Endodermal cell (in vitro differentiated cells): Measurements from ENCODE around the gene CD163. TPM values are rescaled to one million over a fixed set of nuclear protein-coding genes. Genes with fewer than 3 reads are reported as not detected.
"Not testable (repeated sequence)": the region's sequence is repeated elsewhere in the genome, so short reads cannot be mapped to it uniquely, and the experiment has no call there.

ENCODE experiments used
- DNase-seq: peaks from one replicate; pipeline ENCODE4 v3.0.0-alpha.2; 2017
- H3K27ac ChIP-seq: 2 replicates; pipeline ENCODE4 v1.5.1; 2013; ENCODE audit warnings: mild to moderate bottlenecking, low read depth, low read length, moderate library complexity
- H3K27me3 ChIP-seq: 2 replicates; pipeline ENCODE4 v1.6.1; 2013; ENCODE audit warnings: mild to moderate bottlenecking, low read length, moderate library complexity; ENCODE audit not compliant: insufficient read depth, control insufficient read depth, poor library complexity, severe bottlenecking
- H3K36me3 ChIP-seq: 2 replicates; pipeline ENCODE4 v1.7.0; 2013; ENCODE audit warnings: mild to moderate bottlenecking, low read length, moderate library complexity; ENCODE audit not compliant: control insufficient read depth, insufficient read depth
- H3K4me1 ChIP-seq: one replicate; pipeline ENCODE4 v1.7.0; 2013; ENCODE audit warnings: low read length; ENCODE audit not compliant: control insufficient read depth, insufficient read depth
- H3K4me3 ChIP-seq: 2 replicates; pipeline ENCODE4 v1.5.1; 2013; ENCODE audit warnings: mild to moderate bottlenecking, low read length, moderate library complexity
- H3K9ac ChIP-seq: 2 replicates; pipeline ENCODE4 v1.6.1; 2013; ENCODE audit warnings: mild to moderate bottlenecking, low read length, moderate library complexity; ENCODE audit not compliant: poor library complexity, severe bottlenecking; ENCODE audit errors: extremely low read depth
- H3K9me3 ChIP-seq: 2 replicates; pipeline ENCODE4 v1.6.1; 2013; ENCODE audit warnings: mild to moderate bottlenecking, low read length, moderate library complexity; ENCODE audit not compliant: control insufficient read depth
- H3K27ac Mint-ChIP-seq: 2 replicates; pipeline ENCODE4 v1.8.0; 2020; ENCODE audit warnings: mixed read lengths
- H3K27me3 Mint-ChIP-seq: 2 replicates; pipeline ENCODE4 v1.8.0; 2021; ENCODE audit warnings: mild to moderate bottlenecking, mixed read lengths; ENCODE audit not compliant: insufficient read depth
- H3K36me3 Mint-ChIP-seq: 2 replicates; pipeline ENCODE4 v1.8.0; 2020; ENCODE audit warnings: low read depth, mixed read lengths
- H3K4me1 Mint-ChIP-seq: 2 replicates; pipeline ENCODE4 v1.8.0; 2020; ENCODE audit warnings: mixed read lengths
- H3K4me3 Mint-ChIP-seq: 2 replicates; pipeline ENCODE4 v1.8.0; 2020; ENCODE audit warnings: mild to moderate bottlenecking, moderate library complexity, mixed read lengths
- H3K9me3 Mint-ChIP-seq: 2 replicates; pipeline ENCODE4 v1.8.0; 2020; ENCODE audit warnings: mild to moderate bottlenecking, mixed read lengths
- CTCF ChIP-seq: fragments of 200-600 bp; sonication (generic); conservative IDR thresholded peaks from 2 replicates; pipeline ENCODE4 v1.5.0; 2021; ENCODE audit warnings: antibody characterized with exemption, mild to moderate bottlenecking
- WGBS, 2 experiments: methylation state at CpG; one replicate each; pipeline versions ENCODE4 v1.1.5 to v1.1.7; 2013; ENCODE audit warnings: missing lambda C conversion rate in 2 of 2, mixed read lengths in 1 of 2; ENCODE audit not compliant: insufficient coverage in 1 of 2, insufficient read length in 1 of 2; 5-methylcytosine and 5-hydroxymethylcytosine counted together
- total RNA-seq, 2 donors: library from RNA; stranded (reverse); fragmentation: NEBNext Ultra II Directional in 1 of 2; extraction: Animal tissue kit (Norgen Biotek cat#: 25700) in 1 of 2; gene quantifications; 2 replicates in 1 of 2; 3 replicates in 1 of 2; pipeline ENCODE4 v1.2.1, GENCODE V29; 2021

The CD163 gene
- total RNA-seq, 2 donors from 2014 or later, result 2.8 to 11.4 TPM

DNA sequence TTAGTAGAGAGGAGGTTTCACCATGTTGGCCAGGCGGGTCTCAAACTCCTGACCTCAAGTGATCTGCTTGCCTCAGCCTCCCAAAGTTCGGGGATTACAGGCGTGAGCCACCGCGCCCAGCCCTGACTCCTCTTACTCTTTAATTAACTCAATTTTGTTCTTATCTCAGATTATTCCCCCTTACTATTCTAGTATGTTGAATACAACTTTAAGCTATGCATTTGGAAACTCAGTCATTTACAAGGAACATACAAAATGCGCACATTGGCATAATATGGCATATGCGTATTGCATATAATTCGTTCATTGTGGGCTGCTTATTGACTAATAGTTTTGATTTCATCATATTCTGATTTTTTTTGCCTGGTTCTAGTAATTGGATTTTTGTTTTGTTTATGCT lies 10.8 kb upstream of the CD163 start:
- no peaks in the 10 kb centered on the region for H3K27me3 Mint-ChIP-seq

GRCh38 chr12:7512553-7512952 lies 9.0 kb upstream of the CD163 start:
- WGBS, 2 experiments, result 88 to 100% methylated on average over 3 of the region's 3 CpGs
- no peak overlapping the region for H3K27ac Mint-ChIP-seq
- H3K27me3 Mint-ChIP-seq, result peaks cover 7% of the 10 kb centered on the region
- no peak overlapping the region for H3K4me3 Mint-ChIP-seq
- peaks cover 29% of the 10 kb centered on the region for H3K9me3 Mint-ChIP-seq
- H3K9me3 ChIP-seq, result peaks cover 12% of the 10 kb centered on the region
- no peaks in the 10 kb centered on the region for H3K27me3 ChIP-seq
- no peaks in the 10 kb centered on the region for H3K4me1 Mint-ChIP-seq
- no peak overlapping the region for H3K9ac ChIP-seq
- H3K4me3 ChIP-seq, result no peak overlapping the region
- H3K4me1 ChIP-seq, result no peaks in the 10 kb centered on the region
- TF ChIP-seq CTCF, result no peak
- H3K36me3 Mint-ChIP-seq, result peaks cover 3% of the 10 kb centered on the region
- H3K27ac ChIP-seq, result no peak overlapping the region
- H3K36me3 ChIP-seq, result no peaks in the 10 kb centered on the region
- peak; percentile 80 for DNase-seq

More for the DNA sequence above, 10.8 kb upstream of the CD163 start:
- no peak overlapping the region for H3K27ac ChIP-seq
- 94 to 100% methylated on average over 4 to 8 of the region's 8 CpGs for WGBS, 2 experiments
- Mint-ChIP-seq H3K4me1 (no peaks in the 10 kb centered on the region), H3K27ac (no peak overlapping the region), H3K36me3 (peaks cover 3% of the 10 kb centered on the region), H3K9me3 (peaks cover 16% of the 10 kb centered on the region), H3K4me3 (no peak overlapping the region)
- H3K9ac ChIP-seq, result no peak overlapping the region
- TF ChIP-seq CTCF, result no peak
- H3K4me3 ChIP-seq, result no peak overlapping the region
- peaks cover 12% of the 10 kb centered on the region for H3K9me3 ChIP-seq
- no peaks in the 10 kb centered on the region for H3K4me1 ChIP-seq
- no peaks in the 10 kb centered on the region for H3K27me3 ChIP-seq
- H3K36me3 ChIP-seq, result no peaks in the 10 kb centered on the region
- no peak for DNase-seq

DNA sequence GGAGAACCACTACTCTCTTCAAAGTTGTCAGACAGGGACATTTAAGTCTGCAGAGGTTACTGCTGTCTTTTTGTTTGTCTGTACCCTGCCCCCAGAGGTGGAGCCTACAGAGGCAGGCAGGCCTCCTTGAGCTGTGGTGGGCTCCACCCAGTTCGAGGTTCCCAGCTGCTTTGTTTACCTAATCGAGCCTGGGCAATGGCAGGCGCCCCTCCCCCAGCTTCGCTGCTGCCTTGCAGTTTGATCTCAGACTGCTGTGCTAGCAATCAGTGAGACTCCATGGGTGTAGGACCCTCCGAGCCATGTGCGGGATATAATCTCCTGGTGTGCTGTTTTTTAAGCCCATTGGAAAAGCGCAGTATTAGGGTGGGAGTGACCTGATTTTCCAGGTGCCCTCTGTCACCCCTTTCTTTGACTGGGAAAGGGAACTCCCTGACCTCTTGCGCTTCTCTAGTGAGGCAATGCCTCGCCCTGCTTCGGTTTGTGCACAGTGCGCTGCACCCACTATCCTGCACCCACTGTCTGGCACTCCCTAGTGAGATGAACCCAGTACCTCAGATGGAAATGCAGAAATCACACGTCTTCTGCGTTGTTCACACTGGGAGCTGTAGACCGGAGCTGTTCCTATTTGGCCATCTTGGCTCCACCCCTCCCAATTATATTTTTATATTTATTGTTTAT lies 6.4 kb upstream of the CD163 start:
- H3K27ac ChIP-seq, H3K9ac ChIP-seq, H3K4me3 Mint-ChIP-seq, H3K4me3 ChIP-seq, H3K4me1 ChIP-seq, H3K4me1 Mint-ChIP-seq, DNase-seq, H3K27me3 Mint-ChIP-seq, H3K27ac Mint-ChIP-seq, H3K27me3 ChIP-seq, H3K36me3 ChIP-seq, H3K36me3 Mint-ChIP-seq: not testable (repeated sequence)
- H3K9me3 Mint-ChIP-seq, result peaks cover 41% of the 10 kb centered on the region
- WGBS, 2 experiments, result 91 to 92% methylated on average over 4 to 14 of the region's 14 CpGs
- peaks cover 12% of the 10 kb centered on the region for H3K9me3 ChIP-seq

GRCh38 chr12:7502612-7503011 lies 965 bp downstream of the CD163 start:
- no peak overlapping the region for H3K4me3 Mint-ChIP-seq
- H3K4me1 Mint-ChIP-seq, result peaks cover 6% of the 10 kb centered on the region
- no peak for DNase-seq
- Histone ChIP-seq H3K36me3 (no peaks in the 10 kb centered on the region), H3K27me3 (no peaks in the 10 kb centered on the region), H3K4me3 (no peak overlapping the region), H3K9ac (no peak overlapping the region), H3K9me3 (no peaks in the 10 kb centered on the region), H3K27ac (no peak overlapping the region), H3K4me1 (no peaks in the 10 kb centered on the region)
- TF ChIP-seq CTCF, result peak; percentile 59
- H3K27ac Mint-ChIP-seq, result no peak overlapping the region
- peaks cover 13% of the 10 kb centered on the region for H3K9me3 Mint-ChIP-seq
- WGBS, 2 experiments, result 93 to 95% methylated on average over 3 of the region's 3 CpGs
- H3K36me3 Mint-ChIP-seq, result no peaks in the 10 kb centered on the region
- peaks cover 2% of the 10 kb centered on the region for H3K27me3 Mint-ChIP-seq
